Right atrium auricular region (tissue), 2 donors: ENCODE results near the gene CIBAR2. TPM values are rescaled to one million over a fixed set of nuclear protein-coding genes. Genes with fewer than 3 reads are reported as not detected.

Experiments used
- DNase-seq: peaks from one replicate; pipeline ENCODE4 v3.0.0-alpha.2; 2019; ENCODE audit warnings: low spot score
- H3K27ac ChIP-seq, 2 donors: fragments of 200-600 bp; sonication (generic); 1 replicate in 1 of 2; 2 replicates in 1 of 2; pipeline ENCODE4 v1.5.1; 2016 to 2019
- H3K27me3 ChIP-seq, 2 donors: fragments of 200-600 bp; sonication (generic); one replicate each; pipeline versions ENCODE4 v1.5.1 to v1.6.0; 2017 to 2019
- H3K36me3 ChIP-seq: fragments of 200-600 bp; sonication (generic); one replicate; pipeline ENCODE4 v1.5.1; 2016
- H3K4me1 ChIP-seq, 2 donors: fragments of 200-600 bp; sonication (generic); one replicate each; pipeline versions ENCODE4 v1.5.1 to v1.6.0; 2017 to 2019
- H3K4me3 ChIP-seq, 2 donors: fragments of 200-600 bp; sonication (generic); 1 replicate in 1 of 2; 2 replicates in 1 of 2; pipeline ENCODE4 v1.5.1; 2017 to 2019; ENCODE audit warnings: mild to moderate bottlenecking in 1 of 2, moderate library complexity in 1 of 2
- H3K9me3 ChIP-seq, 2 donors: fragments of 200-600 bp; sonication (generic); one replicate each; pipeline ENCODE4 v1.5.1; 2019
- CTCF ChIP-seq, 2 donors: fragments of 200-600 bp; sonication (generic); IDR thresholded peaks; one replicate each; pipeline ENCODE4 v1.5.1; 2019; ENCODE audit warnings: antibody characterized with exemption in 2 of 2
- total RNA-seq, 2 donors: library from RNA; depleted of rRNA; stranded (reverse); fragments of >200 nt; gene quantifications; one replicate each; pipeline ENCODE4 v1.1.0, GENCODE V29; 2016

Gene CIBAR2
- total RNA-seq, 2 donors from 2014 or later, result not detected

- H3K36me3 ChIP-seq, result no peaks in the 10 kb centered on the region
- no peaks in the 10 kb centered on the region for H3K9me3 ChIP-seq
- TF ChIP-seq CTCF (IDR thresholded peaks at IDR 0.05), result no peak
- H3K4me3 ChIP-seq, result no peak overlapping the region
- DNase-seq, result no peak
- no peaks in the 10 kb centered on the region for H3K27me3 ChIP-seq
- H3K27ac ChIP-seq, result peak overlapping the region; percentile 27 to 37
- peaks cover 0 to 89% of the 10 kb centered on the region in 2 donors for H3K4me1 ChIP-seq
Observed at GRCh38 chr16:85146922-85147651, 34.8 kb upstream of the CIBAR2 start.

GRCh38 chr16:85146532-85146797 is 34.2 kb upstream of the CIBAR2 start:
- no peak for TF ChIP-seq CTCF (IDR thresholded peaks at IDR 0.05)
- no peak for DNase-seq
- Histone ChIP-seq H3K27ac (peak overlapping the region; percentile 27 to 37), H3K27me3 (no peaks in the 10 kb centered on the region), H3K4me1 (peaks cover 0 to 88% of the 10 kb centered on the region in 2 donors), H3K36me3 (no peaks in the 10 kb centered on the region), H3K9me3 (no peaks in the 10 kb centered on the region), H3K4me3 (no peak overlapping the region)

- H3K27ac ChIP-seq, result no peak overlapping the region
- H3K36me3 ChIP-seq, result no peaks in the 10 kb centered on the region
- no peak for TF ChIP-seq CTCF (IDR thresholded peaks at IDR 0.05)
- no peaks in the 10 kb centered on the region for H3K9me3 ChIP-seq
- H3K27me3 ChIP-seq, result no peaks in the 10 kb centered on the region
- no peak overlapping the region for H3K4me3 ChIP-seq
- peaks cover 0 to 83% of the 10 kb centered on the region in 2 donors for H3K4me1 ChIP-seq
- DNase-seq, result no peak
Observed at GRCh38 chr16:85145734-85146531, 33.7 kb upstream of the CIBAR2 start.

- Histone ChIP-seq H3K27ac (no peak overlapping the region), H3K4me3 (no peak overlapping the region), H3K9me3 (no peaks in the 10 kb centered on the region), H3K27me3 (no peaks in the 10 kb centered on the region), H3K36me3 (no peaks in the 10 kb centered on the region), H3K4me1 (peaks cover 0 to 75% of the 10 kb centered on the region in 2 donors)
- no peak for DNase-seq
- no peak for TF ChIP-seq CTCF (IDR thresholded peaks at IDR 0.05)
Observed at GRCh38 chr16:85145188-85145587, 32.9 kb upstream of the CIBAR2 start.

GRCh38 chr16:85144026-85144915 is 32.0 kb upstream of the CIBAR2 start:
- Histone ChIP-seq H3K36me3 (no peaks in the 10 kb centered on the region), H3K27me3 (no peaks in the 10 kb centered on the region), H3K27ac (peak overlapping the region in 1 of 2 donors; percentile 21), H3K4me1 (peaks cover 0 to 66% of the 10 kb centered on the region in 2 donors), H3K4me3 (no peak overlapping the region), H3K9me3 (no peaks in the 10 kb centered on the region)
- no peak for TF ChIP-seq CTCF (IDR thresholded peaks at IDR 0.05)
- no peak for DNase-seq
